Fibroblast of pulmonary artery (primary cell): ENCODE measurements around the gene CAMTA1.
A peak's percentile ranks its signal among the peaks of the same experiment; 100 is the strongest.

Source experiments
- DNase-seq: peaks from one replicate; pipeline ENCODE4 v3.0.0-alpha.2; 2010; ENCODE audit warnings: low read depth
- H3K4me3 ChIP-seq: replicated peaks from 2 replicates; pipeline ENCODE4 v1.5.1; 2011; ENCODE audit warnings: low read depth, mild to moderate bottlenecking, control low read depth, low read length, moderate library complexity
- CTCF ChIP-seq: IDR thresholded peaks from 2 replicates; pipeline ENCODE4 v1.5.1; 2011; ENCODE audit warnings: mild to moderate bottlenecking, control low read depth, low read length, inconsistent platforms; ENCODE audit errors: missing control alignments

The CAMTA1 gene

GRCh38 chr1:7644961-7645750 is 859.9 kb downstream of the CAMTA1 start:
- TF ChIP-seq CTCF: no peak
- no peak overlapping the region for H3K4me3 ChIP-seq
- DNase-seq: no peak

GRCh38 chr1:7645751-7646048 is 860.4 kb downstream of the CAMTA1 start:
- no peak overlapping the region for H3K4me3 ChIP-seq
- no peak for TF ChIP-seq CTCF
- no peak for DNase-seq

- no peak for TF ChIP-seq CTCF
- DNase-seq: no peak
- no peak overlapping the region for H3K4me3 ChIP-seq
Observed at GRCh38 chr1:7646164-7646563, 860.9 kb downstream of the CAMTA1 start.

GRCh38 chr1:7646981-7647901 is 862.0 kb downstream of the CAMTA1 start:
- DNase-seq: peak; percentile 47
- peak; percentile 80 for TF ChIP-seq CTCF
- H3K4me3 ChIP-seq: no peak overlapping the region

GRCh38 chr1:7648761-7649384 is 863.6 kb downstream of the CAMTA1 start:
- H3K4me3 ChIP-seq: no peak overlapping the region
- TF ChIP-seq CTCF: no peak
- peak; percentile 38 for DNase-seq

GRCh38 chr1:7650801-7651200 is 865.5 kb downstream of the CAMTA1 start:
- no peak for TF ChIP-seq CTCF

More at GRCh38 chr1:7650801-7651200, 865.5 kb downstream of the CAMTA1 start:
- no peak overlapping the region for H3K4me3 ChIP-seq
- no peak for DNase-seq
